Measurements from ENCODE around the gene TNRC6B. TPM values are rescaled to one million over a fixed set of nuclear protein-coding genes. Genes with fewer than 3 reads are reported as not detected.

The TNRC6B gene
- total and polyA plus RNA-seq, 5 donors from 2014 or later, result 50.6 to 144 (median 72.6) TPM

DNA sequence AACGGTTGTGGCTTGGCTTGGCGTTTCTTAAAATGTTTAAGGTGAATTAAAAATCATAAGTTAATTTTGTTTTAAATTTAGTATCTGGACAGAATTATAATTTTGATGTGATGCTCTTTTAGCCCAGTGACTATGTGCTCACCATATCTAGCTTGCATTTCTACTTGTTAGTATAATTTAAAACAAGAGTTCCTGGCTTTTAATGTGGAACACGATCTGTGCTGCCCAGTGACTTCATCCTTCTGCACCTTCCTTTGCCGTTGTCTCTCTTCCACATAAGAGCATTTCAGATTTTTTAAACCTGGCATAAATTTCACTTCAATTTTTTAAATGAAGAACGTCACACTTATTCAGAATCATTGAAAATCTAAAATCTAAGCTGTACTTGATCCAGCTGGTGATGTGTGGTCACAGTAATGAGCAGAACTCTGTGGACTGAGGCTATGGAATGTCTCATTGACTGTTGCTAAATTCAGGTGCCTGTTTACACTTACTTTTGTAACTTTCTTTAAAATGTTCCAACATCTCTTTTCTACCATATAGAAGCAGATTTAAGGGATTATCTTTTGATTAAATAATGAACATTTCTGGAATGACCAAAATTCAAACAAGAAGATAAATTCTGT, 93.1 kb downstream of the TNRC6B start:
- Histone ChIP-seq H3K27me3 (ENCODE audit: control insufficient read depth, insufficient read depth, low read length) (no peaks in the 10 kb centered on the region), H3K4me1 (ENCODE audit: control insufficient read depth, insufficient read depth, low read length, poor library complexity, severe bottlenecking) (peaks cover 6% of the 10 kb centered on the region), H3K36me3 (ENCODE audit: control insufficient read depth, insufficient read depth, low read length) (peaks cover 68% of the 10 kb centered on the region), H3K9me3 (ENCODE audit: control insufficient read depth in 2 of 2, low read length in 2 of 2) (no peaks in the 10 kb centered on the region), H3K27ac (ENCODE audit: insufficient read depth, low read length, poor library complexity, severe bottlenecking) (no peak overlapping the region), H3K4me3 (ENCODE audit: low read depth, low read length) (no peak overlapping the region)
- Mint-ChIP-seq H3K27ac (peak overlapping the region in 1 of 3 donors; percentile 39), H3K9me3 (no peaks in the 10 kb centered on the region), H3K27me3 (no peaks in the 10 kb centered on the region), H3K4me3 (no peak overlapping the region), H3K36me3 (peaks cover 49% of the 10 kb centered on the region), H3K4me1 (peaks cover 14 to 37% (median 25%) of the 10 kb centered on the region in 4 donors)
- ATAC-seq (ENCODE audit: low read depth in 2 of 2) (no peak), DNase-seq (no peak)

DNA sequence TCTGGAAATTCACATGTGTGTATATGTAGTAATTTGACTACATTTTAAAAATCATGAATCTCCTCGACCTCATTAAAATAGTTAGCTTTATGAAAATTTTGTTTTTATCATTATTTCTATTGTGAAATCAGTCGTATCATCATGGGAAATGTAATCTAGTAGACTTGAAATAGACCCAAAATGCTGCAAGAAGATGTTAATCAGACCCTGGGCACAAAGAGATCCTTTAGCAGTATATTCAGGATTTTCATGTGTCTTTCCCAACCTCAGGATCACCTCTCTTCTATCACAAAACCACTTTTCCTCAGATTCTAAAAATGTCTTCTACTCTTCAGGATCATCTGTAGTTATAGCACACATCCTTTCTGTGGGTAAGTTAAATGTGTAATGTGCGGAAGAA, 93.7 kb downstream of the TNRC6B start:
- no peaks in the 10 kb centered on the region for H3K27me3 ChIP-seq (ENCODE audit: control insufficient read depth, insufficient read depth, low read length)
- H3K4me1 Mint-ChIP-seq, result peaks cover 13 to 37% (median 26%) of the 10 kb centered on the region in 4 donors
- H3K27ac ChIP-seq (ENCODE audit: insufficient read depth, low read length, poor library complexity, severe bottlenecking), result no peak overlapping the region
- H3K27ac Mint-ChIP-seq, result peak overlapping the region in 1 of 3 donors; percentile 20
- DNase-seq, result no peak
- peaks cover 45% of the 10 kb centered on the region for H3K36me3 Mint-ChIP-seq
- peaks cover 63% of the 10 kb centered on the region for H3K36me3 ChIP-seq (ENCODE audit: control insufficient read depth, insufficient read depth, low read length)
- no peak for ATAC-seq (ENCODE audit: low read depth in 2 of 2)
- H3K9me3 ChIP-seq (ENCODE audit: control insufficient read depth in 2 of 2, low read length in 2 of 2), result no peaks in the 10 kb centered on the region
- no peak overlapping the region for H3K4me3 ChIP-seq (ENCODE audit: low read depth, low read length)
- H3K4me3 Mint-ChIP-seq, result no peak overlapping the region
- peaks cover 9% of the 10 kb centered on the region for H3K4me1 ChIP-seq (ENCODE audit: control insufficient read depth, insufficient read depth, low read length, poor library complexity, severe bottlenecking)
- H3K27me3 Mint-ChIP-seq, result no peaks in the 10 kb centered on the region
- no peaks in the 10 kb centered on the region for H3K9me3 Mint-ChIP-seq

DNA sequence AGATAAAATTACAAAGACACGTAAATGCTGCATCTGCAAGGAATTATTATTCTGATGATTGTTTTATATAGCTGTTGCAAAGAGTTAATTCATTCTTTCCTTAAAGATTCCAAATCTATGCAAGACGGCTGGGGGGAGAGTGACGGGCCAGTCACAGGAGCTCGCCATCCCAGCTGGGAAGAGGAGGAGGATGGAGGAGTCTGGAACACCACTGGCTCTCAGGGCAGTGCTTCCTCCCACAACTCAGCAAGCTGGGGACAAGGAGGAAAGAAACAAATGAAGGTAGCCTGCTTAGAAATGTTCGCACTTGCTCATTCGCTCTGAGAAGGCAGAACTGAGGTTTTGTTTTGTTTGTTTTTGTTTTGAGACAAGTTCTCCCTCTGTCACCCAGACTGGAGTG, 95.6 kb downstream of the TNRC6B start:
- no peak overlapping the region for H3K4me3 ChIP-seq (ENCODE audit: low read depth, low read length)
- H3K27ac Mint-ChIP-seq, result peak overlapping the region in 2 of 3 donors; percentile 20 to 48
- H3K4me3 Mint-ChIP-seq, result peak overlapping the region in 1 of 4 donors; percentile 60
- no peaks in the 10 kb centered on the region for H3K27me3 ChIP-seq (ENCODE audit: control insufficient read depth, insufficient read depth, low read length)
- H3K36me3 Mint-ChIP-seq, result peaks cover 43% of the 10 kb centered on the region
- H3K9me3 Mint-ChIP-seq, result no peaks in the 10 kb centered on the region
- ATAC-seq (ENCODE audit: low read depth in 2 of 2), result no peak
- no peaks in the 10 kb centered on the region for H3K27me3 Mint-ChIP-seq
- H3K27ac ChIP-seq (ENCODE audit: insufficient read depth, low read length, poor library complexity, severe bottlenecking), result no peak overlapping the region
- H3K9me3 ChIP-seq (ENCODE audit: control insufficient read depth in 2 of 2, low read length in 2 of 2), result no peaks in the 10 kb centered on the region
- peaks cover 64% of the 10 kb centered on the region for H3K36me3 ChIP-seq (ENCODE audit: control insufficient read depth, insufficient read depth, low read length)
- no peak for DNase-seq
- peaks cover 17% of the 10 kb centered on the region for H3K4me1 ChIP-seq (ENCODE audit: control insufficient read depth, insufficient read depth, low read length, poor library complexity, severe bottlenecking)
- H3K4me1 Mint-ChIP-seq, result peaks cover 16 to 40% (median 31%) of the 10 kb centered on the region in 4 donors

DNA sequence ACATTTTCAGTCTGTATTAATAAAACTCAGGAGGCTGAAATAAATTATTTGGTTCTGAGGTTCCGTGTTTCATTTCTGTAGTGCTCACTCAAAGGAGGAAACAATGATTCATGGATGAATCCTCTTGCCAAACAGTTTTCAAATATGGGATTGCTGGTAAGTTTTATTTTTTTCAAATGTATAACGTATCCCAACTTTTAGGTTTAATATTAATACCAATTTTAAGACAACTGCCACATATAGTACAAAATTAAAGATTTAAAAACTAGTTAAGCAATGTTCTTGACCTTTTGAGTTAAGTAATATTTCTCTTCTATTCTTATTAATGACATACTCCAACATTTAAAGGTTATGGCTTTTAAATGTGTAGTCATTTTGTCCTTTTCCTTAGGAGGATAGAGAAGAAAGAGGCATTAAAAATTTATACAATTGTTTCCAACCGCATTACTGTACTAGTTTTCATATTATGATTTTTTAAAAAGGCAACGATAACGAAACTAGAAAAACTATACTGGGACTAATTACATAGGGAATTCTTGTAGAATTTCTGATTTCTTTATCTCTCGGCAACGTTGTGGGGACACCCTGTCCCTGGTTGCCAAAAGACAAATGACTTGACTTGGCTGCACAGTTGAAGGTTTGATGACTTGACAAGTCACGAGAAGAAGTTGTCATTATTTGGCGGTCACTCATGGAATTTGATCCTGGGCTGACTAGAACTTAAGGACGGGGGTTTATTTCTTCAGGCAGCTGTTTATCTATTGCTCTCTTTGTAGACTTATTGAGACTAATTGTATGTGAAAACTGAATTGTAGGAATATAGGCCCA, 99.5 kb downstream of the TNRC6B start:
- Mint-ChIP-seq H3K4me1 (peaks cover 23 to 61% (median 38%) of the 10 kb centered on the region in 4 donors), H3K4me3 (peak overlapping the region in 1 of 4 donors; percentile 87), H3K27me3 (no peaks in the 10 kb centered on the region), H3K27ac (peak overlapping the region; percentile 48 to 91 (median 76)), H3K36me3 (peaks cover 50% of the 10 kb centered on the region), H3K9me3 (no peaks in the 10 kb centered on the region)
- Histone ChIP-seq H3K4me3 (ENCODE audit: low read depth, low read length) (peak overlapping the region; percentile 90), H3K9me3 (ENCODE audit: control insufficient read depth in 2 of 2, low read length in 2 of 2) (no peaks in the 10 kb centered on the region), H3K36me3 (ENCODE audit: control insufficient read depth, insufficient read depth, low read length) (peaks cover 59% of the 10 kb centered on the region), H3K27ac (ENCODE audit: insufficient read depth, low read length, poor library complexity, severe bottlenecking) (peak overlapping the region; percentile 83), H3K4me1 (ENCODE audit: control insufficient read depth, insufficient read depth, low read length, poor library complexity, severe bottlenecking) (peaks cover 30% of the 10 kb centered on the region), H3K27me3 (ENCODE audit: control insufficient read depth, insufficient read depth, low read length) (no peaks in the 10 kb centered on the region)
- DNase-seq (no peak), ATAC-seq (ENCODE audit: low read depth in 2 of 2) (no peak)

DNA sequence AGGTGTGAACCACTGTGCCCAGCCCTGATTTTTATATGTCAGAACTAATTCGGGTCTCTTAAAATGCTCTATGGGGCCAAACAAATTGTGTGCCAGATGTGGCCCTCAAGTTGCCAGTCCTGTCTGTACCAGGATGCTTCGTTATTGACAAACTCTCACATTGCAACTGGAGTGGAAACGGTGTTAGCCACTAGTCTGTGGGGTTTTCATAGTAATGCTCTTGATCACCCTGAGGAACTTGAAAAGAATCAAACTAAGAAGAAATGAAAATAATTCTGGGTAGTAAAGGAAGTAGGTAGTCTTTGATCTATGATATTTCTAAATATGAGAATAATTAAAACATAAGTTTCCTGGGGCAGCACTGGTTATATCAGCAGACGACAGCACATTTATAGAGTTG, 101.3 kb downstream of the TNRC6B start:
- Mint-ChIP-seq H3K36me3 (peaks cover 44% of the 10 kb centered on the region), H3K4me3 (peak overlapping the region; percentile 55 to 77 (median 64)), H3K4me1 (peaks cover 19 to 67% (median 44%) of the 10 kb centered on the region in 4 donors), H3K9me3 (no peaks in the 10 kb centered on the region), H3K27ac (peak overlapping the region; percentile 10 to 88 (median 52)), H3K27me3 (no peaks in the 10 kb centered on the region)
- Histone ChIP-seq H3K4me3 (ENCODE audit: low read depth, low read length) (peak overlapping the region; percentile 48), H3K27ac (ENCODE audit: insufficient read depth, low read length, poor library complexity, severe bottlenecking) (peak overlapping the region; percentile 30), H3K4me1 (ENCODE audit: control insufficient read depth, insufficient read depth, low read length, poor library complexity, severe bottlenecking) (peaks cover 34% of the 10 kb centered on the region), H3K9me3 (ENCODE audit: control insufficient read depth in 2 of 2, low read length in 2 of 2) (no peaks in the 10 kb centered on the region), H3K36me3 (ENCODE audit: control insufficient read depth, insufficient read depth, low read length) (peaks cover 48% of the 10 kb centered on the region), H3K27me3 (ENCODE audit: control insufficient read depth, insufficient read depth, low read length) (no peaks in the 10 kb centered on the region)
- ATAC-seq (ENCODE audit: low read depth in 2 of 2), result peak; percentile 74 to 86
- peak in 2 of 3 donors; percentile 6 to 84 for DNase-seq

DNA sequence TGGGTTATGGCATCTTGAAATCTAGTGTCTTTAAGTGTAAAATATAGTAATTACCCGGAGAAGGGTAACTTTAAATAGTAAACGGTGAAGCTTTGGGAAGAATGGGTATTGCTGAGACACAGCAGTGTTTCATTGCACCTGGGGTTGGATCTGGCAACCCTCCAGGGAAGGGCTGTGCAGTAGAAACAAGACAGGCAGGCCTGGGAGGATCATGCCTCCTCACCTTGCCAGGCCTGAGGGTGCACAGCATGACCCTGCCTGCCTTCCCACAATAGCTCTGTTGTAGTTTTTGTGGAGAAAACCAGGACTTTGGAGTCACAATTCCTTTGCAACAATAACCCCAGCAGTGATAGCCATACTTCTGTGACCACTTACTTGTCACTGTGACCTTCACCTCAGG, 104.0 kb downstream of the TNRC6B start:
- Histone ChIP-seq H3K27me3 (ENCODE audit: control insufficient read depth, insufficient read depth, low read length) (no peaks in the 10 kb centered on the region), H3K9me3 (ENCODE audit: control insufficient read depth in 2 of 2, low read length in 2 of 2) (no peaks in the 10 kb centered on the region), H3K36me3 (ENCODE audit: control insufficient read depth, insufficient read depth, low read length) (peaks cover 62% of the 10 kb centered on the region), H3K4me1 (ENCODE audit: control insufficient read depth, insufficient read depth, low read length, poor library complexity, severe bottlenecking) (peaks cover 42% of the 10 kb centered on the region), H3K27ac (ENCODE audit: insufficient read depth, low read length, poor library complexity, severe bottlenecking) (no peak overlapping the region), H3K4me3 (ENCODE audit: low read depth, low read length) (no peak overlapping the region)
- DNase-seq (no peak), ATAC-seq (ENCODE audit: low read depth in 2 of 2) (no peak)
- no peak overlapping the region for H3K4me3 Mint-ChIP-seq
- H3K36me3 Mint-ChIP-seq, result peaks cover 59% of the 10 kb centered on the region
- no peak overlapping the region for H3K27ac Mint-ChIP-seq
- H3K27me3 Mint-ChIP-seq, result no peaks in the 10 kb centered on the region
- H3K9me3 Mint-ChIP-seq, result no peaks in the 10 kb centered on the region
- H3K4me1 Mint-ChIP-seq, result peaks cover 34 to 68% (median 51%) of the 10 kb centered on the region in 4 donors

DNA sequence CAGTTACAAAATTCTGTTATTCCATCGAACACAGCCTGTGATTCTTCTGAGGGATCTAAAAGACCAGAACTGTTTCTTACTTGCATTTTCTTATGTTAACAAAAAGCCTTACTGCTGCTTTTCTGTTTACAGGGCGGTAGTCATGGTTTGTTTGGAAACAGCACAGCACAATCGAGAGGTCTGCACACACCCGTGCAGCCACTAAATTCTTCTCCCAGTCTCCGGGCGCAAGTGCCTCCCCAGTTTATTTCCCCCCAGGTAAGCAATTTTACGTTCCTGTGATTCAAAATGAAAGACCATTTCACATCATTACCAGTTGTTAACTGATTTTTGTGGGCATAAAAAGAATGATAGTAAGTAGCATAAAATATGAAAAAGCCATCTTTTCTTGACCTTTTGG, 107.8 kb downstream of the TNRC6B start:
- no peaks in the 10 kb centered on the region for H3K9me3 Mint-ChIP-seq

More for the DNA sequence above, 107.8 kb downstream of the TNRC6B start:
- peaks cover 56% of the 10 kb centered on the region for H3K36me3 Mint-ChIP-seq
- H3K9me3 ChIP-seq (ENCODE audit: control insufficient read depth in 2 of 2, low read length in 2 of 2), result no peaks in the 10 kb centered on the region
- no peaks in the 10 kb centered on the region for H3K27me3 ChIP-seq (ENCODE audit: control insufficient read depth, insufficient read depth, low read length)
- peak overlapping the region; percentile 57 for H3K4me3 ChIP-seq (ENCODE audit: low read depth, low read length)
- peaks cover 59% of the 10 kb centered on the region for H3K36me3 ChIP-seq (ENCODE audit: control insufficient read depth, insufficient read depth, low read length)
- peak overlapping the region; percentile 66 to 70 (median 70) for H3K27ac Mint-ChIP-seq
- peak overlapping the region in 2 of 4 donors; percentile 26 to 39 for H3K4me3 Mint-ChIP-seq
- H3K4me1 ChIP-seq (ENCODE audit: control insufficient read depth, insufficient read depth, low read length, poor library complexity, severe bottlenecking), result peaks cover 52% of the 10 kb centered on the region
- no peak for ATAC-seq (ENCODE audit: low read depth in 2 of 2)
- no peaks in the 10 kb centered on the region for H3K27me3 Mint-ChIP-seq
- H3K27ac ChIP-seq (ENCODE audit: insufficient read depth, low read length, poor library complexity, severe bottlenecking), result peak overlapping the region; percentile 56
- peaks cover 41 to 66% (median 54%) of the 10 kb centered on the region in 4 donors for H3K4me1 Mint-ChIP-seq
- peak in 1 of 3 donors; percentile 27 for DNase-seq

Data from CD4-positive, CD25-positive, alpha-beta regulatory T cell (primary cell).